KMS-11 (cell line): ENCODE data around the gene LENEP.

ENCODE experiments used
- H2AFZ ChIP-seq: fragments of 200-600 bp; sonication (generic); 2 replicates; pipeline ENCODE4 v1.6.1; 2016; ENCODE audit warnings: antibody characterized with exemption, mixed run types, low read depth
- H3K27ac ChIP-seq: fragments of 200-600 bp; sonication (generic); 2 replicates; pipeline ENCODE4 v1.6.1; 2016; ENCODE audit warnings: mild to moderate bottlenecking, mixed run types
- H3K27me3 ChIP-seq: fragments of 200-600 bp; sonication (generic); 2 replicates; pipeline ENCODE4 v1.6.1; 2017; ENCODE audit warnings: mild to moderate bottlenecking, low read depth, mixed run types, moderate library complexity; ENCODE audit not compliant: insufficient read depth
- H3K36me3 ChIP-seq: fragments of 200-600 bp; sonication (generic); 2 replicates; pipeline ENCODE4 v1.6.1; 2017; ENCODE audit warnings: mild to moderate bottlenecking, mixed run types; ENCODE audit not compliant: insufficient read depth
- H3K4me1 ChIP-seq: fragments of 200-600 bp; sonication (generic); 2 replicates; pipeline ENCODE4 v1.6.1; 2016; ENCODE audit warnings: mild to moderate bottlenecking, low read depth, mixed run types; ENCODE audit not compliant: poor library complexity, severe bottlenecking
- H3K4me2 ChIP-seq: fragments of 200-600 bp; sonication (generic); 2 replicates; pipeline ENCODE4 v1.7.0; 2016; ENCODE audit warnings: mild to moderate bottlenecking, mixed run types
- H3K4me3 ChIP-seq: fragments of 200-600 bp; sonication (generic); IDR thresholded peaks from 2 replicates; pipeline ENCODE4 v1.6.1; 2017; ENCODE audit warnings: low read depth, low read length, mixed read lengths; ENCODE audit not compliant: insufficient read depth
- H3K79me2 ChIP-seq: fragments of 200-600 bp; sonication (generic); 2 replicates; pipeline ENCODE4 v1.6.1; 2016; ENCODE audit warnings: low read depth, mixed run types; ENCODE audit not compliant: insufficient read depth
- H3K9ac ChIP-seq: fragments of 200-600 bp; sonication (generic); 2 replicates; pipeline ENCODE4 v1.6.1; 2016; ENCODE audit warnings: mild to moderate bottlenecking, mixed run types
- H4K20me1 ChIP-seq: fragments of 200-600 bp; sonication (generic); 2 replicates; pipeline ENCODE4 v1.6.1; 2016; ENCODE audit warnings: mild to moderate bottlenecking, mixed run types; ENCODE audit not compliant: insufficient read depth
- TF ChIP-seq, protein P1 (sequence below): fragments of 200-600 bp; sonication (generic); conservative IDR thresholded peaks from 2 replicates; pipeline ENCODE4 v1.6.1; 2017; ENCODE audit warnings: low read depth, mild to moderate bottlenecking, antibody characterized with exemption, low read length, moderate library complexity, mixed read lengths

LENEP gene

DNA sequence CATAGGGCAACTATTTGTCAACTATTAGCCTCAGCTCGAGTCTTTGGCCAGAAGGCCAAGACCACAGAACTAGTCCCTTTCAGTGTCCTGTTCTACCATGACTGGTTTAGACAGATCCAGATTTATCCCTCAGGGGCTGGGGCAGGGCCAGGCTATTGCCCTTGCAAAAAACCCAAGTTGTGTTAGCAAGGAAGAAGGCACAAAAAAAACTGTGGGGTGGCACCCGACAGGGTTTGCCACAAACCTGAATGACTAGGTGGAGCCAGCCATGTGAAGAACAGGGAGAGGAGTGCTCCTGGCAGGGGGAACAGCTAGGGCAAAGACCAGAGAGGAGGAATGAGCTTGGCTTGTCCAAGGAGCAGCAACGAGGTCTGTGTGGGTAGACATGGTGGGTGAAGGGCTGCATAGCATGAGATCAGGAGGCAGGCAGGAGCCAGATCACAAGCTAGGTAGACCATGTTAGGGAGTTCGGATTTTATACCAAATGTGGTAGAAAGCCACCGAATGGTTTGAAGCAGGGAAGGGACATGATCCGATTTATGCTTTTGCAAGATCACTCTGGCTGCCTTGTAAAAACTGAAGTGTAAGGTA, 44.6 kb downstream of the LENEP start:
- Histone ChIP-seq H3K36me3 (no peaks in the 10 kb centered on the region), H3K9ac (no peak overlapping the region), H4K20me1 (no peaks in the 10 kb centered on the region), H3K27ac (no peak overlapping the region), H3K27me3 (peaks cover 22% of the 10 kb centered on the region; the same call in 1 of the 2 replicates), H3K79me2 (no peaks in the 10 kb centered on the region), H2AFZ (no peak overlapping the region), H3K4me1 (peaks cover 5% of the 10 kb centered on the region), H3K4me3 (no peak overlapping the region), H3K4me2 (no peak overlapping the region)
- TF ChIP-seq, protein P1, sequence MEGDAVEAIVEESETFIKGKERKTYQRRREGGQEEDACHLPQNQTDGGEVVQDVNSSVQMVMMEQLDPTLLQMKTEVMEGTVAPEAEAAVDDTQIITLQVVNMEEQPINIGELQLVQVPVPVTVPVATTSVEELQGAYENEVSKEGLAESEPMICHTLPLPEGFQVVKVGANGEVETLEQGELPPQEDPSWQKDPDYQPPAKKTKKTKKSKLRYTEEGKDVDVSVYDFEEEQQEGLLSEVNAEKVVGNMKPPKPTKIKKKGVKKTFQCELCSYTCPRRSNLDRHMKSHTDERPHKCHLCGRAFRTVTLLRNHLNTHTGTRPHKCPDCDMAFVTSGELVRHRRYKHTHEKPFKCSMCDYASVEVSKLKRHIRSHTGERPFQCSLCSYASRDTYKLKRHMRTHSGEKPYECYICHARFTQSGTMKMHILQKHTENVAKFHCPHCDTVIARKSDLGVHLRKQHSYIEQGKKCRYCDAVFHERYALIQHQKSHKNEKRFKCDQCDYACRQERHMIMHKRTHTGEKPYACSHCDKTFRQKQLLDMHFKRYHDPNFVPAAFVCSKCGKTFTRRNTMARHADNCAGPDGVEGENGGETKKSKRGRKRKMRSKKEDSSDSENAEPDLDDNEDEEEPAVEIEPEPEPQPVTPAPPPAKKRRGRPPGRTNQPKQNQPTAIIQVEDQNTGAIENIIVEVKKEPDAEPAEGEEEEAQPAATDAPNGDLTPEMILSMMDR: no peak

DNA sequence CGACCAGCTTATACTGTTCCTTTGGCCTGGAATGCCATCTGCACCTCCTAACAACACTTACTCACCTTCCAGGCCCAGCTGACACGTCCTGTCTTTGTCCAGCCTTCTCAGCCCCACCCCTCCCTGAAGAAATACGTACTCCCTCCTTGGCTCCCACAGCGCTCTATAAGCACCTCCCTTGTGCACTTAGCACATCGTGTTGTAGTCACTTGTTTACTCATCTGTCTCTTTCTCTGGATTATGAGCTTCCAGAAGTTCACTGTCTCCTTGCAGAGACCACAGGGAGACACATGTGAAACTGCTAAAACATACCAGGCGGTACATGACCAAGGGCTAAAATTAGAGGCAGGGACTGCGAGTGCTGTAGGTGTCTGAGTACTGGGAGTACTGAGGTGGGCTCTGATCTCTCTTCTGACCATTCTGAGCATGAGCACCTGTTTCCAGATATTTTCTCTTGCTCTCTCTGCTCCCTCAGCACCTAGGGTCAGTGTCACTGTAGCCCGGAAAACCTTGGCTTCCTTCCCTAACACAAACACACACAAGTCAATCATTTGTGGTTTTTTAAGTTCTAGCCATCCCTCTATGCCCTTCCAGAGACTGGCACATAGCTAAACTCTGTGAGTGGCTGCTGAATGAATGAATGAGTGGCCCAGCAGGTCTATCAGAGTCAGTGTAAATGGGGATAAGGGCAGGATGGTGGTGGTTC, 45.4 kb downstream of the LENEP start:
- no peak overlapping the region for H3K27ac ChIP-seq

DNA sequence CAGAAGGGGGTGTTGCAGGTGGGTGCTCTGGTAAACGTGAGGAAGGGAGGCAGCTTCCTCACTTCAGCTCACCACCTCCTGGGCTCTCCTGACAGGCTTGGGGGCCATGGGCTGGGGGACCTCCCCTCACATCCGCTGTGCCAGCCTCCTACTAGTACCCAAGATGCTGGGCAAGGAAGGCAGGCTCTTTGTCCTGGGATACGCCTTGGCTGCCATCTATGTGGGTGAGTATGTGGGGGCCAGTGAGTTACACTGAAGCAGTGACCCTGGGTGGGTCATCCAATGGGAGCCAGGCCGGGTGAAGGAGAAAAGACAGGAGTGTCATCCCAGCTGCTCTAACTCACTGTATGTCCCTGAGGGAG, 45.9 kb downstream of the LENEP start:
- Histone ChIP-seq H3K36me3 (no peaks in the 10 kb centered on the region), H3K79me2 (no peaks in the 10 kb centered on the region), H3K4me1 (peaks cover 12% of the 10 kb centered on the region), H3K27me3 (peaks cover 12% of the 10 kb centered on the region; the same call in 1 of the 2 replicates), H2AFZ (no peak overlapping the region), H3K4me2 (no peak overlapping the region), H3K9ac (no peak overlapping the region), H3K4me3 (no peak overlapping the region), H3K27ac (no peak overlapping the region), H4K20me1 (no peaks in the 10 kb centered on the region)
- TF ChIP-seq, protein P1: no peak

More for the DNA sequence above, 45.4 kb downstream of the LENEP start:
- Histone ChIP-seq H3K9ac (no peak overlapping the region), H2AFZ (no peak overlapping the region), H3K79me2 (no peaks in the 10 kb centered on the region), H3K4me2 (no peak overlapping the region), H3K36me3 (no peaks in the 10 kb centered on the region), H3K4me1 (peaks cover 9% of the 10 kb centered on the region), H3K4me3 (no peak overlapping the region), H4K20me1 (no peaks in the 10 kb centered on the region), H3K27me3 (peaks cover 15% of the 10 kb centered on the region; the same call in 1 of the 2 replicates)
- TF ChIP-seq, protein P1: no peak

DNA sequence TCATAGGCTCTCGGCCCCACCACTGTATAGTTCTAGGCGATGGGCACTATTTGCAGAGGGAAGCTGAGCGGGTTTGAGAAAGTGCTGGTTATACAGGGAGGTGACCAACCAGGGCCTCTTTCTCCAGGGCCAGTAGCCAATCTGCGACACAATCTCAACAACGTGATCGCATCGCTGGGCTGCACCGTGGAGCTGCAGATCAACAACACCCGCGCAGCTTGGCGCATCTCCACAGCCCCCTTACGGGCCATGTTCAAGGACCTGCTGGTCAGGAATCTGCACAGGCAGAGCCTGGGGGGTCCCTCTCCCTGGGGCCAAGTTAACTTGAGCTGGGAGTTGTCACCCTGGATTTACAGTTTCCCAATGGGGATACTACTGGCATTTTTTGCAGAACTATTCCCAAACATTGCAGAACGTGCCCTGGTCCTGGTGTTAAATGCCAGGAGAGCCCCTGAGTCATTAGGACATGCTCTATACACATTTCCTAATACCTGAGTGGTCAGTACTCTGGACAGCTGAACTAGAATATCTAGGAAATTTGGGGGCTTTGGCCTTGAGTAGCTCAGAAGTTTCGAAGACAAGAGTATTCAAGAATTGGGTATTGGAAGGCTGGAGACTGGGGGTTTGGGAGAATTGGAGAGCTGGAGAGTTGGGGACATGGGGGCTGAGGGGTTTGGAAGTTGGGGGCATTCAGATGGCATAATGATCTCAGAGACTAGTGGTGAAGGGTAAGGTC, 47.1 kb downstream of the LENEP start:
- Histone ChIP-seq H3K4me1 (peaks cover 24% of the 10 kb centered on the region), H3K79me2 (no peaks in the 10 kb centered on the region), H2AFZ (no peak overlapping the region), H3K27ac (no peak overlapping the region), H3K36me3 (no peaks in the 10 kb centered on the region), H4K20me1 (no peaks in the 10 kb centered on the region), H3K4me2 (no peak overlapping the region), H3K27me3 (peaks cover 5% of the 10 kb centered on the region; the same call in 1 of the 2 replicates), H3K4me3 (no peak overlapping the region), H3K9ac (no peak overlapping the region)
- TF ChIP-seq, protein P1: no peak
